Neural progenitor cell (in vitro differentiated cells): ENCODE data around the gene SIL1. TPM values are rescaled to one million over a fixed set of nuclear protein-coding genes. Genes with fewer than 3 reads are reported as not detected.

Source experiments
- DNase-seq: peaks from one replicate; pipeline ENCODE4 v3.0.0-alpha.2; 2016; ENCODE audit warnings: low spot score
- H2AFZ ChIP-seq: fragments of 200-600 bp; sonication (generic); replicated peaks from 2 replicates; pipeline ENCODE4 v1.6.1; 2016; ENCODE audit warnings: antibody characterized with exemption
- H3F3A ChIP-seq: fragments of 200-600 bp; sonication (generic); 2 replicates; pipeline ENCODE4 v1.6.1; 2016; ENCODE audit warnings: antibody characterized with exemption, low read depth
- H3K27ac ChIP-seq: fragments of 200-600 bp; sonication (generic); 2 replicates; pipeline ENCODE4 v1.5.1; 2016; ENCODE audit warnings: mild to moderate bottlenecking
- H3K27me3 ChIP-seq: fragments of 200-600 bp; sonication (generic); 2 replicates; pipeline ENCODE4 v1.6.1; 2016; ENCODE audit warnings: mild to moderate bottlenecking, moderate library complexity
- H3K36me3 ChIP-seq: fragments of 200-600 bp; sonication (generic); 2 replicates; pipeline ENCODE4 v1.5.1; 2016
- H3K4me1 ChIP-seq: fragments of 200-600 bp; sonication (generic); 2 replicates; pipeline ENCODE4 v1.6.1; 2016; ENCODE audit warnings: mixed run types
- H3K4me2 ChIP-seq: fragments of 200-600 bp; sonication (generic); 2 replicates; pipeline ENCODE4 v1.6.1; 2016
- H3K4me3 ChIP-seq: fragments of 200-600 bp; sonication (generic); 2 replicates; pipeline ENCODE4 v1.5.1; 2016
- H3K79me2 ChIP-seq: fragments of 200-600 bp; sonication (generic); 2 replicates; pipeline ENCODE4 v1.6.1; 2016; ENCODE audit warnings: low read depth
- H3K9ac ChIP-seq: fragments of 200-600 bp; sonication (generic); 2 replicates; pipeline ENCODE4 v1.6.1; 2016
- H3K9me3 ChIP-seq: fragments of 200-600 bp; sonication (generic); 2 replicates; pipeline ENCODE4 v1.5.1; 2016; ENCODE audit warnings: low read depth
- H4K20me1 ChIP-seq: fragments of 200-600 bp; sonication (generic); 2 replicates; pipeline ENCODE4 v1.6.1; 2016; ENCODE audit warnings: low read depth
- H3K27ac Mint-ChIP-seq: 3 replicates; pipeline ENCODE4 v1.8.0; 2021; ENCODE audit warnings: mixed read lengths
- H3K27me3 Mint-ChIP-seq: 2 replicates; pipeline ENCODE4 v1.8.0; 2022; ENCODE audit warnings: low read depth, mild to moderate bottlenecking, inconsistent platforms, moderate library complexity, mixed read lengths; ENCODE audit not compliant: insufficient read depth
- H3K36me3 Mint-ChIP-seq: 3 replicates; pipeline ENCODE4 v1.8.0; 2021; ENCODE audit warnings: mixed read lengths
- H3K4me1 Mint-ChIP-seq: 3 replicates; pipeline ENCODE4 v1.8.0; 2021; ENCODE audit warnings: mixed read lengths
- H3K4me3 Mint-ChIP-seq: 3 replicates; pipeline ENCODE4 v1.8.0; 2021; ENCODE audit warnings: mild to moderate bottlenecking, moderate library complexity, mixed read lengths
- H3K9me3 Mint-ChIP-seq: 3 replicates; pipeline ENCODE4 v1.8.0; 2020; ENCODE audit warnings: mixed read lengths
- EZH2 ChIP-seq: fragments of 200-600 bp; sonication (generic); IDR thresholded peaks from 2 replicates; pipeline ENCODE4 v1.6.1; 2017; ENCODE audit warnings: antibody characterized with exemption, mild to moderate bottlenecking, moderate library complexity
- EZH2phosphoT487 ChIP-seq: fragments of 200-600 bp; sonication (generic); IDR thresholded peaks from 2 replicates; pipeline ENCODE4 v1.6.1; 2017; ENCODE audit warnings: antibody characterized with exemption
- total RNA-seq: library from RNA; depleted of rRNA; stranded (reverse); fragments of >200 nt; gene quantifications from 2 replicates; pipeline ENCODE4 v1.2.3, GENCODE V29; 2015; ENCODE audit warnings: low replicate concordance
- TF ChIP-seq, protein P1 (sequence below): fragments of 200-600 bp; sonication (generic); IDR thresholded peaks from 2 replicates; pipeline ENCODE4 v1.5.1; 2017; ENCODE audit warnings: antibody characterized with exemption, mild to moderate bottlenecking

The SIL1 gene
- total RNA-seq, 1 donor from 2014 or later = 5.5 TPM

DNA sequence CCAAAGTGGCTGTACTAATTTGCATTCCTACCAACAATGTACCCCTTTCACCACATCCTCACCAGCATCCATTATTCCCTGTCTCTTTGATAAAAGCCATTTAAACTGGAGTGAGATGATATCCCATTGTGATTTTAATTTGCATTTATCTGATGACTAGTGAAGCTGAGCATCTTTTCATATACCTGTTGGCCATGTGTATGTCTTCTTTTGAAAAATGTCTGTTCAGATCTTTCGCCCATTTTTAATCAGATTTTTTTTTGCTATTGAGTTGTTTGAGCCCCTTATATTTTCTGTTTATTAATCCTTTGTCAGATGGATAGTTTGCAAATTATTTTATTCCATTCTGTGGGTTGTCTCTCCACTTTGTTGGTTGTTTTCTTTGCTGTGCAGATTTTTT is 202.0 kb downstream of the SIL1 start:
- Mint-ChIP-seq H3K9me3 (peaks cover 18% of the 10 kb centered on the region), H3K4me3 (no peak overlapping the region), H3K27me3 (peaks cover 3% of the 10 kb centered on the region), H3K4me1 (peaks cover 6% of the 10 kb centered on the region), H3K36me3 (peaks cover 8% of the 10 kb centered on the region), H3K27ac (no peak overlapping the region)
- Histone ChIP-seq H3K9ac (no peak overlapping the region), H3K27ac (no peak overlapping the region), H3K4me2 (no peak overlapping the region), H3K9me3 (no peaks in the 10 kb centered on the region), H3K4me1 (peaks cover 7% of the 10 kb centered on the region), H3K36me3 (no peaks in the 10 kb centered on the region), H3K27me3 (no peaks in the 10 kb centered on the region), H4K20me1 (no peaks in the 10 kb centered on the region), H3K79me2 (no peaks in the 10 kb centered on the region), H3F3A (peaks cover 21% of the 10 kb centered on the region), H3K4me3 (no peak overlapping the region), H2AFZ (no peak overlapping the region)
- TF ChIP-seq EZH2phosphoT487 (no peak), EZH2 (no peak)
- TF ChIP-seq, protein P1, sequence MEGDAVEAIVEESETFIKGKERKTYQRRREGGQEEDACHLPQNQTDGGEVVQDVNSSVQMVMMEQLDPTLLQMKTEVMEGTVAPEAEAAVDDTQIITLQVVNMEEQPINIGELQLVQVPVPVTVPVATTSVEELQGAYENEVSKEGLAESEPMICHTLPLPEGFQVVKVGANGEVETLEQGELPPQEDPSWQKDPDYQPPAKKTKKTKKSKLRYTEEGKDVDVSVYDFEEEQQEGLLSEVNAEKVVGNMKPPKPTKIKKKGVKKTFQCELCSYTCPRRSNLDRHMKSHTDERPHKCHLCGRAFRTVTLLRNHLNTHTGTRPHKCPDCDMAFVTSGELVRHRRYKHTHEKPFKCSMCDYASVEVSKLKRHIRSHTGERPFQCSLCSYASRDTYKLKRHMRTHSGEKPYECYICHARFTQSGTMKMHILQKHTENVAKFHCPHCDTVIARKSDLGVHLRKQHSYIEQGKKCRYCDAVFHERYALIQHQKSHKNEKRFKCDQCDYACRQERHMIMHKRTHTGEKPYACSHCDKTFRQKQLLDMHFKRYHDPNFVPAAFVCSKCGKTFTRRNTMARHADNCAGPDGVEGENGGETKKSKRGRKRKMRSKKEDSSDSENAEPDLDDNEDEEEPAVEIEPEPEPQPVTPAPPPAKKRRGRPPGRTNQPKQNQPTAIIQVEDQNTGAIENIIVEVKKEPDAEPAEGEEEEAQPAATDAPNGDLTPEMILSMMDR = no peak
- no peak for DNase-seq

DNA sequence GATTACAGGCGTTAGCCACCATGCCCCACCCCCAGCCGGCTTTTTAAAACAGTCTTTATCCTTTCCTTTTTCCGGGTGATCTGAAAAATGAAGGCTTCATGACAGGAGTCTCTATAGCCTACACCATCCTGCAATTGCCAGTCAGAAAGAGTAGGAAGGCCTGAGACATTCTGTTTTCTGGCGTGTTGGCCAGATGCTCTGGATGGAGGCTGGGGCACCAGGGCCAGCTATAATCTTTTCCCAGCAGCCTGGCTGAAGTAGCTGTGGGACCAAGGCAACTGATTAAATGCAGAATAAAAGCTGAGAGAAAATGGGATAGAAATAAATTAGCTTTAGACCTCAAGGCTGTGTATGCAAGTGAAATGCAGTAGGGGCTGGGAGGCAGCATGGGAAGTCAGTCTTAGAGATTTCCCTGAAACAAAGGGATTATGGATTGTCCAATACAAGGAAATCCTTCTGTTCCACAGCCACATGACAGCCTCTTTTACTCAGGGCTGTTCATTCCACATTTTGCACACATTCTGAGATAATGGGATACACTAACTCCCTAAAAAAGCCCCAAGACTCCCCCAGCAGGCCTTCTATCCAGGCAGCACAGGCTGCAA is 207.1 kb downstream of the SIL1 start:
- Histone ChIP-seq H3K79me2 (no peaks in the 10 kb centered on the region), H3K27me3 (no peaks in the 10 kb centered on the region), H2AFZ (no peak overlapping the region), H4K20me1 (no peaks in the 10 kb centered on the region), H3K9ac (no peak overlapping the region), H3F3A (peaks cover 12% of the 10 kb centered on the region), H3K4me1 (peaks cover 8% of the 10 kb centered on the region), H3K27ac (no peak overlapping the region), H3K9me3 (no peaks in the 10 kb centered on the region), H3K4me3 (no peak overlapping the region), H3K36me3 (no peaks in the 10 kb centered on the region), H3K4me2 (peak overlapping the region; percentile 5)
- peak; percentile 32 for DNase-seq
- Mint-ChIP-seq H3K27ac (no peak overlapping the region), H3K27me3 (peaks cover 3% of the 10 kb centered on the region), H3K4me1 (peaks cover 16% of the 10 kb centered on the region), H3K4me3 (no peak overlapping the region), H3K36me3 (peaks cover 6% of the 10 kb centered on the region), H3K9me3 (peaks cover 7% of the 10 kb centered on the region)
- TF ChIP-seq, protein P1 = no peak
- TF ChIP-seq EZH2 = no peak

DNA sequence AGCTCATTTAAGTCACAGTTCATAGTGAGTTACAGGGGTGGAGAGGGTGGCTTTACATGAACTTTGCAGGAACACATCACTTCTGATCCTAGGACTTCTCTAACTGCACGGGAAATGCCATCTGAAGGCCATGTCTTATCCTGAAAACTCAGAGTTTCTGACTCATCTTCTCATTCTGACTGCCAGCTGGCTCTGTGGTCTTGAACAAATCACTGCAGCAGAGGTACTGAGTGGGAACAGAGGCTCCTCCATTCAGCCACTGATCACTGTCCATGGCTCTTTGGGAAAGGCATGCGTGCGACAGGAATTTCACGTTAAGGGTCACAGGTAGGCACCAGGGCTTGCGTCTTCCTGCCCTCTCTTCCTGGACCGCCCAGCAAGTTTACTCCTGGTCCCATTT is 208.4 kb downstream of the SIL1 start:
- H3K79me2 ChIP-seq = no peaks in the 10 kb centered on the region
- no peaks in the 10 kb centered on the region for H3K36me3 ChIP-seq
- Mint-ChIP-seq H3K27ac (no peak overlapping the region), H3K27me3 (peaks cover 3% of the 10 kb centered on the region), H3K36me3 (peaks cover 3% of the 10 kb centered on the region), H3K9me3 (no peaks in the 10 kb centered on the region), H3K4me1 (peaks cover 25% of the 10 kb centered on the region), H3K4me3 (no peak overlapping the region)
- H3F3A ChIP-seq = peaks cover 13% of the 10 kb centered on the region
- H3K9me3 ChIP-seq = no peaks in the 10 kb centered on the region
- no peak for TF ChIP-seq EZH2
- no peak overlapping the region for H2AFZ ChIP-seq
- no peaks in the 10 kb centered on the region for H3K27me3 ChIP-seq
- DNase-seq = no peak
- H3K4me2 ChIP-seq = no peak overlapping the region
- H3K27ac ChIP-seq = no peak overlapping the region
- no peak overlapping the region for H3K4me3 ChIP-seq
- peaks cover 8% of the 10 kb centered on the region for H3K4me1 ChIP-seq
- no peaks in the 10 kb centered on the region for H4K20me1 ChIP-seq
- H3K9ac ChIP-seq = no peak overlapping the region

DNA sequence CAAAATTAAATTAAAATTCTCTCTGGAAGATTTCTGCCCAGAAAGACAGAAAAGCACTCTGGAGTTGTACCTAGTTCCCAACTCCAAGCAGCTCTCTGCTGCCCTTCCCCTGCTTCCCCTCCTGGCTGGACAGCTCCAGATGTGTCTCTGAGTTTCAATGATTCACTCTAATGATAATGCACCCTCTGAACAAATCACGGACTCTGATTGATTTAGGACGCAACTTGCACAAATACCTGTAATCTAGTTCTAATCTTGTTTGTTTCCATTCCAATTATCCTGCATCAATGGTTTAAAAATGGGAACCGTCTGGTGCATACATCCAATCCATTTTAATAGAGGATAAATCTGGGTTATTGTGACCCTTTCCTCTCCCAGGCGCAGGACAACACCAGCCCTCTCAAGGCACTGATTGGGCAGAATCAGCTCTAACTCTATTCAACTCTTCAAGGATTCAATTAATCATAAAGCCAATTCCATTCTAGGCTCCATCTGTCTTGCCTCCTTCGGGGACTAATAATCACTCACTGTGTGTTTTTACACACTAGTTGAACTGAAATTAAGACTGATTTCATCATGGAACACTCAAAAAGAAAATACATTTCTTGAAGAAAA is 211.9 kb downstream of the SIL1 start:
- Histone ChIP-seq H3F3A (peaks cover 10% of the 10 kb centered on the region), H3K9ac (no peak overlapping the region), H3K27ac (no peak overlapping the region), H3K4me2 (no peak overlapping the region), H3K4me3 (no peak overlapping the region), H3K79me2 (no peaks in the 10 kb centered on the region), H3K27me3 (no peaks in the 10 kb centered on the region), H3K9me3 (no peaks in the 10 kb centered on the region), H3K4me1 (peaks cover 5% of the 10 kb centered on the region), H2AFZ (no peak overlapping the region), H4K20me1 (no peaks in the 10 kb centered on the region), H3K36me3 (no peaks in the 10 kb centered on the region)
- Mint-ChIP-seq H3K4me1 (peaks cover 29% of the 10 kb centered on the region), H3K36me3 (peaks cover 3% of the 10 kb centered on the region), H3K9me3 (no peaks in the 10 kb centered on the region), H3K27ac (no peak overlapping the region), H3K27me3 (peaks cover 3% of the 10 kb centered on the region), H3K4me3 (no peak overlapping the region)
- DNase-seq = no peak
- TF ChIP-seq, protein P1 = no peak
